WTC11 (cell line): ENCODE measurements around the gene C2CD5. TPM values are rescaled to one million over a fixed set of nuclear protein-coding genes. Genes with fewer than 3 reads are reported as not detected.

Experiments
- ATAC-seq: fragments of 200-7000 bp; cut with Tn5 transposase; 2 replicates; pipeline ENCODE4 v1.10.0; 2021; ENCODE audit warnings: mild to moderate bottlenecking, moderate library complexity
- CTCF ChIA-PET: fragments of 300-600 bp; sonication (Branson Sonifier 250); formaldehyde crosslinking; loops from one replicate; lab custom pipeline; 2021; ENCODE audit warnings: antibody characterized with exemption; lab: Charles Lee
- POLR2A ChIA-PET: fragments of 350-600 bp; sonication (Branson Sonifier 250); formaldehyde crosslinking; loops from one replicate; lab custom pipeline; 2021; ENCODE audit warnings: antibody characterized with exemption; lab: Charles Lee
- DNase-seq: peaks from one replicate; pipeline ENCODE4 v3.0.0; 2021; ENCODE audit warnings: low spot score
- H3K27ac Mint-ChIP-seq: 2 replicates; pipeline ENCODE4 v1.8.0; 2021; ENCODE audit warnings: mixed read lengths
- H3K27me3 Mint-ChIP-seq: 2 replicates; pipeline ENCODE4 v1.8.0; 2021; ENCODE audit warnings: low read depth, mild to moderate bottlenecking, moderate library complexity, mixed read lengths
- H3K36me3 Mint-ChIP-seq: 2 replicates; pipeline ENCODE4 v1.8.0; 2021; ENCODE audit warnings: mixed read lengths
- H3K4me1 Mint-ChIP-seq: 2 replicates; pipeline ENCODE4 v1.8.0; 2022; ENCODE audit warnings: mixed read lengths
- H3K4me3 Mint-ChIP-seq: 2 replicates; pipeline ENCODE4 v1.8.0; 2021; ENCODE audit warnings: mild to moderate bottlenecking, moderate library complexity, mixed read lengths
- H3K9me3 Mint-ChIP-seq: 2 replicates; pipeline ENCODE4 v1.8.0; 2021; ENCODE audit warnings: mixed read lengths
- CBFB ChIP-seq: sonication (generic); formaldehyde crosslinking; IDR thresholded peaks from 2 replicates; pipeline ENCODE4 v1.8.1; 2022; ENCODE audit warnings: mild to moderate bottlenecking, low read depth, missing genetic modification reagents
- EMX1 ChIP-seq: fragments of 250-450 bp; sonication (Bioruptor Pico); IDR thresholded peaks from 2 replicates; pipeline ENCODE4 v1.8.0; 2021; ENCODE audit warnings: mild to moderate bottlenecking
- FOXK1 ChIP-seq: sonication (generic); formaldehyde crosslinking; IDR thresholded peaks from 2 replicates; pipeline ENCODE4 v1.8.0; 2022; ENCODE audit warnings: mild to moderate bottlenecking, moderate library complexity, missing genetic modification reagents
- FOXP1 ChIP-seq: sonication (generic); formaldehyde crosslinking; IDR thresholded peaks from 2 replicates; pipeline ENCODE4 v1.8.0; 2022; ENCODE audit warnings: missing genetic modification reagents, mild to moderate bottlenecking, moderate library complexity, borderline replicate concordance
- GABPB1 ChIP-seq: sonication (generic); formaldehyde crosslinking; IDR thresholded peaks from 2 replicates; pipeline ENCODE4 v1.8.1; 2023; ENCODE audit warnings: mild to moderate bottlenecking, missing genetic modification reagents
- RELA ChIP-seq: sonication (generic); formaldehyde crosslinking; IDR thresholded peaks from 2 replicates; pipeline ENCODE4 v1.8.1; 2022; ENCODE audit warnings: missing genetic modification reagents, mild to moderate bottlenecking, borderline replicate concordance
- SMAD3 ChIP-seq: sonication (generic); formaldehyde crosslinking; IDR thresholded peaks from 2 replicates; pipeline ENCODE4 v1.8.0; 2022; ENCODE audit warnings: missing genetic modification reagents, mild to moderate bottlenecking, borderline replicate concordance
- TEAD4 ChIP-seq: sonication (generic); formaldehyde crosslinking; IDR thresholded peaks from 2 replicates; pipeline ENCODE4 v1.8.0; 2022; ENCODE audit warnings: mild to moderate bottlenecking, missing genetic modification reagents
- ZNF138 ChIP-seq: sonication (generic); formaldehyde crosslinking; conservative IDR thresholded peaks from 2 replicates; pipeline ENCODE4 v1.8.1; 2022; ENCODE audit warnings: mild to moderate bottlenecking, moderate library complexity, missing genetic modification reagents
- total RNA-seq: library from RNA; stranded (reverse); gene quantifications from 3 replicates; pipeline ENCODE4 v1.2.3, GENCODE V29; 2021
- TF ChIP-seq, protein P1 (sequence below): fragments of 250-450 bp; sonication (Bioruptor Pico); IDR thresholded peaks from 2 replicates; pipeline ENCODE4 v2.1.2; 2022; ENCODE audit warnings: mild to moderate bottlenecking, moderate library complexity
- TF ChIP-seq, protein P2 (sequence below): sonication (generic); formaldehyde crosslinking; IDR thresholded peaks from 2 replicates; pipeline ENCODE4 v1.8.0; 2022; ENCODE audit warnings: mild to moderate bottlenecking, missing genetic modification reagents
- TF ChIP-seq, protein P3 (sequence below): sonication (generic); formaldehyde crosslinking; IDR thresholded peaks from 2 replicates; pipeline ENCODE4 v1.8.0; 2023; ENCODE audit warnings: mild to moderate bottlenecking, missing genetic modification reagents
- TF ChIP-seq, protein P4 (sequence below): sonication (generic); formaldehyde crosslinking; IDR thresholded peaks from 2 replicates; pipeline ENCODE4 v1.8.1; 2022; ENCODE audit warnings: mild to moderate bottlenecking, missing genetic modification reagents, moderate library complexity, borderline replicate concordance
- TF ChIP-seq, protein P5 (sequence below): sonication (generic); formaldehyde crosslinking; IDR thresholded peaks from 2 replicates; pipeline ENCODE4 v1.8.0; 2022; ENCODE audit warnings: mild to moderate bottlenecking, missing genetic modification reagents
- TF ChIP-seq, protein P6 (sequence below): sonication (generic); formaldehyde crosslinking; IDR thresholded peaks from 2 replicates; pipeline ENCODE4 v1.8.1; 2023; ENCODE audit warnings: mild to moderate bottlenecking, missing genetic modification reagents, moderate library complexity
- TF ChIP-seq, protein P7 (sequence below): sonication (generic); formaldehyde crosslinking; IDR thresholded peaks from 2 replicates; pipeline ENCODE4 v1.8.1; 2022; ENCODE audit warnings: low read depth, missing genetic modification reagents, borderline replicate concordance
- TF ChIP-seq, protein P8 (sequence below): sonication (generic); formaldehyde crosslinking; IDR thresholded peaks from 2 replicates; pipeline ENCODE4 v1.8.1; 2023; ENCODE audit warnings: mild to moderate bottlenecking, missing genetic modification reagents, moderate library complexity
- TF ChIP-seq, protein P9 (sequence below): sonication (generic); formaldehyde crosslinking; IDR thresholded peaks from 2 replicates; pipeline ENCODE4 v1.8.0; 2023; ENCODE audit warnings: missing genetic modification reagents

C2CD5 gene
- total RNA-seq, 1 experiment from 2014 or later = 48.1 TPM

DNA sequence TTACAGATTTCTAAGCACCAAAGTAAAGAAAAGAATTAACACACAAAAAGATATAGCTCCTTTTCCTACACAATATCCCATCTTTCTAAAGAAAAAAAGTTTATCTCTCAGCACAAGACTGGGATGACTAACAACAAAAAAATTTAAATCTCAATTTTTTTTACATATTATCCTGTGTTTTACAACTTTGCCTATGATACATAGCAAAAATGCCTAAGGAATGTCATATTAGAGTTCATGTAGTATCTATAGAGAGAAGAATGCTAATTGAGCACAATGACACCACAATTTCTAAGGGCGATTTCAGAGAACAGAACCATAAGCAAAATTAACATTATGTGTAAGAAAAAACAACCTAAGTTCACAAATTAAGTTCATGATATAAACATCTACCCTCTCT lies 16.3 kb downstream of the C2CD5 start:
- CTCF ChIA-PET = interaction anchor here (1.0 kb wide), 1 partner anchor 97 kb away, joined by 3 read pairs; the partner anchor contains the start of gene ETNK1
- no peaks in the 10 kb centered on the region for H3K4me1 Mint-ChIP-seq

More for the DNA sequence above, 16.3 kb downstream of the C2CD5 start:
- POLR2A ChIA-PET = no interaction called here
- no peak overlapping the region for H3K27ac Mint-ChIP-seq
- no peak for ATAC-seq
- 0 out of 2 replicates have a peak, but pooled peaks cover 3% of the 10 kb centered on the region for H3K9me3 Mint-ChIP-seq
- H3K4me3 Mint-ChIP-seq = no peak overlapping the region
- no peak for DNase-seq
- TF ChIP-seq, protein P1, sequence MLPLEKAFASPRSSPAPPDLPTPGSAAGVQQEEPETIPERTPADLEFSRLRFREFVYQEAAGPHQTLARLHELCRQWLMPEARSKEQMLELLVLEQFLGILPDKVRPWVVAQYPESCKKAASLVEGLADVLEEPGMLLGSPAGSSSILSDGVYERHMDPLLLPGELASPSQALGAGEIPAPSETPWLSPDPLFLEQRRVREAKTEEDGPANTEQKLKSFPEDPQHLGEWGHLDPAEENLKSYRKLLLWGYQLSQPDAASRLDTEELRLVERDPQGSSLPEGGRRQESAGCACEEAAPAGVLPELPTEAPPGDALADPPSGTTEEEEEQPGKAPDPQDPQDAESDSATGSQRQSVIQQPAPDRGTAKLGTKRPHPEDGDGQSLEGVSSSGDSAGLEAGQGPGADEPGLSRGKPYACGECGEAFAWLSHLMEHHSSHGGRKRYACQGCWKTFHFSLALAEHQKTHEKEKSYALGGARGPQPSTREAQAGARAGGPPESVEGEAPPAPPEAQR (CRISPR knock-in tag) = no peak
- TF ChIP-seq, protein P2, sequence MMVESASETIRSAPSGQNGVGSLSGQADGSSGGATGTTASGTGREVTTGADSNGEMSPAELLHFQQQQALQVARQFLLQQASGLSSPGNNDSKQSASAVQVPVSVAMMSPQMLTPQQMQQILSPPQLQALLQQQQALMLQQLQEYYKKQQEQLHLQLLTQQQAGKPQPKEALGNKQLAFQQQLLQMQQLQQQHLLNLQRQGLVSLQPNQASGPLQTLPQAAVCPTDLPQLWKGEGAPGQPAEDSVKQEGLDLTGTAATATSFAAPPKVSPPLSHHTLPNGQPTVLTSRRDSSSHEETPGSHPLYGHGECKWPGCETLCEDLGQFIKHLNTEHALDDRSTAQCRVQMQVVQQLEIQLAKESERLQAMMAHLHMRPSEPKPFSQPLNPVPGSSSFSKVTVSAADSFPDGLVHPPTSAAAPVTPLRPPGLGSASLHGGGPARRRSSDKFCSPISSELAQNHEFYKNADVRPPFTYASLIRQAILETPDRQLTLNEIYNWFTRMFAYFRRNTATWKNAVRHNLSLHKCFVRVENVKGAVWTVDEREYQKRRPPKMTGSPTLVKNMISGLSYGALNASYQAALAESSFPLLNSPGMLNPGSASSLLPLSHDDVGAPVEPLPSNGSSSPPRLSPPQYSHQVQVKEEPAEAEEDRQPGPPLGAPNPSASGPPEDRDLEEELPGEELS (CRISPR knock-in tag) = no peak
- TF ChIP-seq, protein P3, sequence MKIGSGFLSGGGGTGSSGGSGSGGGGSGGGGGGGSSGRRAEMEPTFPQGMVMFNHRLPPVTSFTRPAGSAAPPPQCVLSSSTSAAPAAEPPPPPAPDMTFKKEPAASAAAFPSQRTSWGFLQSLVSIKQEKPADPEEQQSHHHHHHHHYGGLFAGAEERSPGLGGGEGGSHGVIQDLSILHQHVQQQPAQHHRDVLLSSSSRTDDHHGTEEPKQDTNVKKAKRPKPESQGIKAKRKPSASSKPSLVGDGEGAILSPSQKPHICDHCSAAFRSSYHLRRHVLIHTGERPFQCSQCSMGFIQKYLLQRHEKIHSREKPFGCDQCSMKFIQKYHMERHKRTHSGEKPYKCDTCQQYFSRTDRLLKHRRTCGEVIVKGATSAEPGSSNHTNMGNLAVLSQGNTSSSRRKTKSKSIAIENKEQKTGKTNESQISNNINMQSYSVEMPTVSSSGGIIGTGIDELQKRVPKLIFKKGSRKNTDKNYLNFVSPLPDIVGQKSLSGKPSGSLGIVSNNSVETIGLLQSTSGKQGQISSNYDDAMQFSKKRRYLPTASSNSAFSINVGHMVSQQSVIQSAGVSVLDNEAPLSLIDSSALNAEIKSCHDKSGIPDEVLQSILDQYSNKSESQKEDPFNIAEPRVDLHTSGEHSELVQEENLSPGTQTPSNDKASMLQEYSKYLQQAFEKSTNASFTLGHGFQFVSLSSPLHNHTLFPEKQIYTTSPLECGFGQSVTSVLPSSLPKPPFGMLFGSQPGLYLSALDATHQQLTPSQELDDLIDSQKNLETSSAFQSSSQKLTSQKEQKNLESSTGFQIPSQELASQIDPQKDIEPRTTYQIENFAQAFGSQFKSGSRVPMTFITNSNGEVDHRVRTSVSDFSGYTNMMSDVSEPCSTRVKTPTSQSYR = no peak
- TF ChIP-seq SMAD3 (CRISPR knock-in tag) (no peak), TEAD4 (CRISPR knock-in tag) (no peak), ZNF138 (CRISPR knock-in tag) (no peak), FOXP1 (no peak), FOXK1 (no peak), CBFB (CRISPR knock-in tag) (no peak), EMX1 (CRISPR knock-in tag) (no peak), GABPB1 (CRISPR knock-in tag) (no peak), RELA (CRISPR knock-in tag) (no peak)
- TF ChIP-seq, protein P4, sequence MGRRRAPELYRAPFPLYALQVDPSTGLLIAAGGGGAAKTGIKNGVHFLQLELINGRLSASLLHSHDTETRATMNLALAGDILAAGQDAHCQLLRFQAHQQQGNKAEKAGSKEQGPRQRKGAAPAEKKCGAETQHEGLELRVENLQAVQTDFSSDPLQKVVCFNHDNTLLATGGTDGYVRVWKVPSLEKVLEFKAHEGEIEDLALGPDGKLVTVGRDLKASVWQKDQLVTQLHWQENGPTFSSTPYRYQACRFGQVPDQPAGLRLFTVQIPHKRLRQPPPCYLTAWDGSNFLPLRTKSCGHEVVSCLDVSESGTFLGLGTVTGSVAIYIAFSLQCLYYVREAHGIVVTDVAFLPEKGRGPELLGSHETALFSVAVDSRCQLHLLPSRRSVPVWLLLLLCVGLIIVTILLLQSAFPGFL (CRISPR knock-in tag) = no peak
- TF ChIP-seq, protein P5, sequence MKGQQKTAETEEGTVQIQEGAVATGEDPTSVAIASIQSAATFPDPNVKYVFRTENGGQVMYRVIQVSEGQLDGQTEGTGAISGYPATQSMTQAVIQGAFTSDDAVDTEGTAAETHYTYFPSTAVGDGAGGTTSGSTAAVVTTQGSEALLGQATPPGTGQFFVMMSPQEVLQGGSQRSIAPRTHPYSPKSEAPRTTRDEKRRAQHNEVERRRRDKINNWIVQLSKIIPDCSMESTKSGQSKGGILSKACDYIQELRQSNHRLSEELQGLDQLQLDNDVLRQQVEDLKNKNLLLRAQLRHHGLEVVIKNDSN (CRISPR knock-in tag) = no peak
- TF ChIP-seq, protein P6, sequence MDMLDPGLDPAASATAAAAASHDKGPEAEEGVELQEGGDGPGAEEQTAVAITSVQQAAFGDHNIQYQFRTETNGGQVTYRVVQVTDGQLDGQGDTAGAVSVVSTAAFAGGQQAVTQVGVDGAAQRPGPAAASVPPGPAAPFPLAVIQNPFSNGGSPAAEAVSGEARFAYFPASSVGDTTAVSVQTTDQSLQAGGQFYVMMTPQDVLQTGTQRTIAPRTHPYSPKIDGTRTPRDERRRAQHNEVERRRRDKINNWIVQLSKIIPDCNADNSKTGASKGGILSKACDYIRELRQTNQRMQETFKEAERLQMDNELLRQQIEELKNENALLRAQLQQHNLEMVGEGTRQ (CRISPR knock-in tag) = no peak
- TF ChIP-seq, protein P7, sequence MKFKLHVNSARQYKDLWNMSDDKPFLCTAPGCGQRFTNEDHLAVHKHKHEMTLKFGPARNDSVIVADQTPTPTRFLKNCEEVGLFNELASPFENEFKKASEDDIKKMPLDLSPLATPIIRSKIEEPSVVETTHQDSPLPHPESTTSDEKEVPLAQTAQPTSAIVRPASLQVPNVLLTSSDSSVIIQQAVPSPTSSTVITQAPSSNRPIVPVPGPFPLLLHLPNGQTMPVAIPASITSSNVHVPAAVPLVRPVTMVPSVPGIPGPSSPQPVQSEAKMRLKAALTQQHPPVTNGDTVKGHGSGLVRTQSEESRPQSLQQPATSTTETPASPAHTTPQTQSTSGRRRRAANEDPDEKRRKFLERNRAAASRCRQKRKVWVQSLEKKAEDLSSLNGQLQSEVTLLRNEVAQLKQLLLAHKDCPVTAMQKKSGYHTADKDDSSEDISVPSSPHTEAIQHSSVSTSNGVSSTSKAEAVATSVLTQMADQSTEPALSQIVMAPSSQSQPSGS (CRISPR knock-in tag) = no peak
- TF ChIP-seq, protein P8, sequence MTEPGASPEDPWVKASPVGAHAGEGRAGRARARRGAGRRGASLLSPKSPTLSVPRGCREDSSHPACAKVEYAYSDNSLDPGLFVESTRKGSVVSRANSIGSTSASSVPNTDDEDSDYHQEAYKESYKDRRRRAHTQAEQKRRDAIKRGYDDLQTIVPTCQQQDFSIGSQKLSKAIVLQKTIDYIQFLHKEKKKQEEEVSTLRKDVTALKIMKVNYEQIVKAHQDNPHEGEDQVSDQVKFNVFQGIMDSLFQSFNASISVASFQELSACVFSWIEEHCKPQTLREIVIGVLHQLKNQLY (CRISPR knock-in tag) = no peak
- TF ChIP-seq, protein P9, sequence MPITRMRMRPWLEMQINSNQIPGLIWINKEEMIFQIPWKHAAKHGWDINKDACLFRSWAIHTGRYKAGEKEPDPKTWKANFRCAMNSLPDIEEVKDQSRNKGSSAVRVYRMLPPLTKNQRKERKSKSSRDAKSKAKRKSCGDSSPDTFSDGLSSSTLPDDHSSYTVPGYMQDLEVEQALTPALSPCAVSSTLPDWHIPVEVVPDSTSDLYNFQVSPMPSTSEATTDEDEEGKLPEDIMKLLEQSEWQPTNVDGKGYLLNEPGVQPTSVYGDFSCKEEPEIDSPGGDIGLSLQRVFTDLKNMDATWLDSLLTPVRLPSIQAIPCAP (CRISPR knock-in tag) = no peak
- TF ChIP-seq, all 79 proteins: peak for 0
- Mint-ChIP-seq H3K36me3 (peaks cover 34% of the 10 kb centered on the region), H3K27me3 (no peaks in the 10 kb centered on the region)
